Large intestine (tissue), 12 donors: Measurements from ENCODE around the gene RAB9A. TPM values are rescaled to one million over a fixed set of nuclear protein-coding genes. Genes with fewer than 3 reads are reported as not detected.
A peak's percentile ranks its signal among the peaks of the same experiment; 100 is the strongest.
"Not testable (repeated sequence)": the region's sequence is repeated elsewhere in the genome, so short reads cannot be mapped to it uniquely, and the experiment has no call there.

ENCODE experiments used
- DNase-seq, 2 donors: peaks; one replicate each; pipeline versions ENCODE4 v3.0.0 to v3.0.0-alpha.2; 2013
- H3K27ac ChIP-seq: one replicate; pipeline ENCODE4 v1.5.1; 2013; ENCODE audit warnings: low read length
- H3K27me3 ChIP-seq: 2 replicates; pipeline ENCODE4 v1.6.1; 2013; ENCODE audit warnings: low read length; ENCODE audit not compliant: control insufficient read depth, insufficient read depth
- H3K36me3 ChIP-seq: 2 replicates; pipeline ENCODE4 v1.6.1; 2013; ENCODE audit warnings: low read length; ENCODE audit not compliant: control insufficient read depth, insufficient read depth
- H3K4me1 ChIP-seq: one replicate; pipeline ENCODE4 v1.6.1; 2013; ENCODE audit warnings: low read length; ENCODE audit not compliant: control insufficient read depth, insufficient read depth
- H3K4me3 ChIP-seq: one replicate; pipeline ENCODE4 v1.5.1; 2013; ENCODE audit warnings: low read length
- H3K9me3 ChIP-seq: one replicate; pipeline ENCODE4 v1.6.1; 2013; ENCODE audit warnings: mild to moderate bottlenecking, low read depth, low read length, moderate library complexity; ENCODE audit not compliant: control insufficient read depth
- WGBS: methylation state at CpG from one replicate; pipeline ENCODE4 v1.1.5; 2013; ENCODE audit warnings: low lambda C conversion rate; ENCODE audit not compliant: insufficient coverage; 5-methylcytosine and 5-hydroxymethylcytosine counted together
- long read RNA-seq, 11 donors: transcript quantifications; one replicate each; lab custom pipeline, GENCODE V29; 2026
- polyA plus RNA-seq: library from polyadenylated mRNA; unstranded; fragments of 120-200 nt; gene quantifications from one replicate; pipeline ENCODE4 v1.2.1, GENCODE V29; 2013

The RAB9A gene, protein sequence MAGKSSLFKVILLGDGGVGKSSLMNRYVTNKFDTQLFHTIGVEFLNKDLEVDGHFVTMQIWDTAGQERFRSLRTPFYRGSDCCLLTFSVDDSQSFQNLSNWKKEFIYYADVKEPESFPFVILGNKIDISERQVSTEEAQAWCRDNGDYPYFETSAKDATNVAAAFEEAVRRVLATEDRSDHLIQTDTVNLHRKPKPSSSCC
- 22.6 TPM for polyA plus RNA-seq
- long read RNA-seq, donor 1, transcript RAB9A-202 (3 exons, 2,039 nt), result major isoform, 11 of 15 reads
- long read RNA-seq, donor 1, partial matches to known transcripts, result 0 of 15 reads
- long read RNA-seq, donor 1, other reads (novel, unspliced or antisense), result 0 of 15 reads
- long read RNA-seq, donor 2, transcript RAB9A-202 (3 exons, 2,039 nt), result major isoform, 8 of 12 reads
- long read RNA-seq, donor 2, partial matches to known transcripts, result 0 of 12 reads
- long read RNA-seq, donor 2, other reads (novel, unspliced or antisense), result 0 of 12 reads
- long read RNA-seq, donor 3, transcript RAB9A-203 (2 exons, 737 nt), result minor isoform, 10 of 25 reads
- long read RNA-seq, donor 3, transcript RAB9A-202 (3 exons, 2,039 nt), result major isoform, 14 of 25 reads
- long read RNA-seq, donor 3, partial matches to known transcripts, result 0 of 25 reads
- long read RNA-seq, donor 3, other reads (novel, unspliced or antisense), result 0 of 25 reads
- long read RNA-seq, donor 4, partial matches to known transcripts, result 0 of 1 reads
- long read RNA-seq, donor 4, other reads (novel, unspliced or antisense), result 0 of 1 reads
- long read RNA-seq, donor 5, transcript RAB9A-202 (3 exons, 2,039 nt), result major isoform, 9 of 14 reads
- long read RNA-seq, donor 5, partial matches to known transcripts, result 0 of 14 reads
- long read RNA-seq, donor 5, other reads (novel, unspliced or antisense), result 0 of 14 reads
- long read RNA-seq, donor 6, transcript RAB9A-202 (3 exons, 2,039 nt), result major isoform, 8 of 17 reads
- long read RNA-seq, donor 6, transcript RAB9A-203 (2 exons, 737 nt), result major isoform, 8 of 17 reads
- long read RNA-seq, donor 6, partial matches to known transcripts, result 0 of 17 reads
- long read RNA-seq, donor 6, other reads (novel, unspliced or antisense), result 0 of 17 reads
- long read RNA-seq, donor 7, transcript RAB9A-202 (3 exons, 2,039 nt), result major isoform, 9 of 10 reads
- long read RNA-seq, donor 7, partial matches to known transcripts, result 0 of 10 reads
- long read RNA-seq, donor 7, other reads (novel, unspliced or antisense), result 0 of 10 reads
- long read RNA-seq, donor 8, transcript RAB9A-202 (3 exons, 2,039 nt), result major isoform, 14 of 21 reads
- long read RNA-seq, donor 8, transcript RAB9A-203 (2 exons, 737 nt), result minor isoform, 7 of 21 reads
- long read RNA-seq, donor 8, partial matches to known transcripts, result 0 of 21 reads
- long read RNA-seq, donor 8, other reads (novel, unspliced or antisense), result 0 of 21 reads
- long read RNA-seq, donor 9, transcript RAB9A-202 (3 exons, 2,039 nt), result major isoform, 10 of 11 reads
- long read RNA-seq, donor 9, partial matches to known transcripts, result 0 of 11 reads
- long read RNA-seq, donor 9, other reads (novel, unspliced or antisense), result 0 of 11 reads
- long read RNA-seq, donor 10, transcript RAB9A-202 (3 exons, 2,039 nt), result major isoform, 13 of 20 reads
- long read RNA-seq, donor 10, transcript RAB9A-203 (2 exons, 737 nt), result minor isoform, 7 of 20 reads
- long read RNA-seq, donor 10, partial matches to known transcripts, result 0 of 20 reads
- long read RNA-seq, donor 10, other reads (novel, unspliced or antisense), result 0 of 20 reads
- long read RNA-seq, donor 11, transcript RAB9A-202 (3 exons, 2,039 nt), result major isoform, 8 of 11 reads
- long read RNA-seq, donor 11, partial matches to known transcripts, result 0 of 11 reads
- long read RNA-seq, donor 11, other reads (novel, unspliced or antisense), result 0 of 11 reads

DNA sequence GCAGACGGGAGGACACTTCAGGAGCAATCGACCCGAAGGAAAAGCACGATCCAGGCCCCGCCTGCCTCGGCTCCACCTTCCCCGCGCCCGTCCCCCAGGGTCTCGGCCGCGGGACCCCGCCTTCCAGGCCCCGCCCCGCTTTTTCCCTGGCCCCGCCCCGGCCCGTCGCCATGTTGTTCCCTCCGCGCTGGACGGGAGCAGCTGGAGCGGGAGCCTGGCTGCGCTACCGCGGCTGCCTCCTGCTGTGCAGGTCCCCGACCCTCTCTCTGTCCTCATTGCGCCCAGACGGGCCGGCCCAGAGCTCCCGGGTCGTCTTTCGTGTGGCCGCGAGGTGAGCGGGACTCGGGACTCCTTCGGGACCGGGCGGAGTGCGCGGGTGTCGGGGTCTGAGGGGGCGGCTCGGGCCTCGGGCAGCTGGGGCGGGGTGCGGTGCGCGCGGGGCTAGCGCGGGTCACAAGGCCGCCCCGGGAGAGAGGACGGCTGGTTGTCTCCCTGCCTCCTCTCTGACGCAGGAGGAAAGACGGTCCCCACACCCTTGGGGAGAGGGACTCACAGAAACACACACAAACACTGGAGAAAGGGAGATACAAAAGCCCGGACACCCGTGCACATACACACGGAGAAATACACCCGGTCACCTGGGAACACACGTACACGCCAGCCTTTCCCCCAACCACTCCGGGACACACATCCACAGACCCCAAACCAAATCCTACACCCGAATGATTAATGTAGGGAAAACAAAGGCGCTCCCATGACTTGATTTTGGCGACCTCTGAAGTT is at the start of gene RAB9A:
Gene RAB9A (plus strand): TSS at position 171 of the 783 bp plus-strand sequence. CDS start 19,619 bp downstream, outside the sequence.
- Histone ChIP-seq H3K4me1 (peaks cover 4% of the 10 kb centered on the region), H3K27me3 (no peaks in the 10 kb centered on the region), H3K9me3 (no peaks in the 10 kb centered on the region), H3K27ac (peak within 1 kb of the TSS; percentile 92), H3K36me3 (no peaks in the 10 kb centered on the region), H3K4me3 (peak within 1 kb of the TSS; percentile 92)
- DNase-seq, result peak; percentile 69 to 81
- WGBS, result no CpG with 5 or more reads among the region's 68 CpGs

DNA sequence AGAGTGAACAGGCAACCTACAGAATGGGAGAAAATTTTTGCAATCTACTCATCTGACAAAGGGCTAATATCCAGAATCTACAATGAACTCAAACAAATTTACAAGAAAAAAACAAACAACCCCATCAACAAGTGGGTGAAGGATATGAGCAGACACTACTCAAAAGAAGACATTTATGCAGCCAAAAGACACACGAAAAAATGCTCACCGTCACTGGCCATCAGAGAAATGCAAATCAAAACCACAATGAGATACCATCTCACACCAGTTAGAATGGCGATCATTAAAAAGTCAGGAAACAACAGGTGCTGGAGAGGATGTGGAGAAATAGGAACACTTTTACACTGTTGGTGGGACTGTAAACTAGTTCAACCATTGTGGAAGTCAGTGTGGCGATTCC is 47.2 kb upstream of the RAB9A start:
- no CpG with 5 or more reads among the region's 4 CpGs for WGBS
- H3K36me3 ChIP-seq, H3K27ac ChIP-seq, H3K4me3 ChIP-seq, DNase-seq, H3K27me3 ChIP-seq, H3K4me1 ChIP-seq, H3K9me3 ChIP-seq: not testable (repeated sequence)

DNA sequence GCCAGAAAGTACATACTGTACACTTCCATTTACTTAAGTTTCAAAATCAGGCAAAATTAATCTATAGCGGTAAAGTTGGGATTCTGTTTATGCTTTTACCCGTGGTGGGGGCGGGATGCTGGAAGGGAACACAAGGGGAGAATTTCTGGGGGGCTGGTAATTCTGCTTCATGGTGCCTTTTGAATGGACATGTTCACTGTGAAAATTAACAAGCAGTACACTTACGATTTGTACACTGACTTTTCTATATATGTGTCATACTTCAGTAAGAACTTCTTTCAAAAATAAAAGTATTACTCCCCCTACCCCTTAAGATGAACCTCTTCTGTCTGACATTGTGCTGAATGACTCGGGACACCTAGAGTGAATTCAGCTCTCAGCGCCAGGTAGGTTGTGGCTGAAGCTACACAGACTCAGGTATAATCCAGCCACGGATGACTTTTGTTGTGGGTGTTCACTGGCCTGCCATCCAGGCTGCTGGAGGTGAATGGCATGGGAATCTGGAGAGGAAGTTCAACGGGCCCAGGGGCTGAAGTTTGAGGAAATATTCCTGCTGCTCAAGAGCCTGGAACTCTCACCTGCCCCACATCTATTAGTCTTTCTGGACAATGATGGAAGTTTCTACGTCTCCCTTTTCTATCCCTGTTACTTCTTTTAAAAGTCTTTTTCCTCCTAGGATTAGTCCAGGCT is 43.3 kb upstream of the RAB9A start:
- no peak for DNase-seq
- no CpG with 5 or more reads among the region's 9 CpGs for WGBS
- Histone ChIP-seq H3K4me3 (no peak overlapping the region), H3K9me3 (no peaks in the 10 kb centered on the region), H3K4me1 (peaks cover 2% of the 10 kb centered on the region), H3K27me3 (no peaks in the 10 kb centered on the region), H3K27ac (no peak overlapping the region), H3K36me3 (no peaks in the 10 kb centered on the region)

DNA sequence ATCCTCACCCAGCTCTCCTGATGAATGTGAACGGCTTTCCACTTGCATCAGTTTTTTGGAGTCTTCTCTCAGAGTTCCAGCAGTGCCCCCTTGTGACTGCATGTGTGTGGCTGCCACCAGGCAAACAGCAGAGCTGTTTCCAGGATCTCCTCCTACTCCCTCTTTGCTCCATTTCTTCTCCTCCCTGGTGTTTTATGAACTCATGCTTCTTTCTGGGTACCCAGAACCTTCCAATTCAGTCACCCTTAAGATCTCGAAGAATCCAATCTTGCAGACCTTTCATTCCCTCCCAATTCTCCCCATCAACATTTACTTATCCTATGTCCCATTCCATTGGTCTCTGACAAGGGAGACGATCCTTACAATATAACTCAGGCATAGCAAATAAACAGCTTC is 42.8 kb upstream of the RAB9A start:
- peaks cover 2% of the 10 kb centered on the region for H3K4me1 ChIP-seq
- WGBS, result no CpG with 5 or more reads among the region's 3 CpGs
- DNase-seq, result peak; percentile 25 to 35

DNA sequence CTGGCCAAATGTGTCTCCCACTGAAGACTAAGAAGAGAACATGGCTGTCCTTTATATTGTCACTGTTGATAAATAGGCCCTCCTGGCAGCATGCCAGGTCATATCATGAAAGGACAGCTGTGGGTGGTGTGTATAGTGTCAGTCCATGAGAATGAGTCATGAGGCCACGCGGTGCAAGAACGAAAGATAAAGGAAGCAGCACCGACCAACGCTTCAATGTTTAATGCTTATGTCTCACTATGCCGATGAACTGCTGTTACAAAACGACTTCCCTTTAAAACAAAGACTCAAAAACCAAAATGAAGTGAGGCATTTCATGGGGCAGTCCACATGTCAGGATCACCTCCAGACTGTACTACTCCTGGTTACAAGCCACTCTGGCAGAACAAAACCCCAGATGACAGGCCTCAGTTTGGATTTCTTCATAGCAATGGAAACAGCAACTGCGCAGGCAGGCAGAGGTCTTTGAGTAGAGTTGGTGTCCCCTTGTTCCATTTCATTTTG is 41.2 kb upstream of the RAB9A start:
- Histone ChIP-seq H3K27me3 (no peaks in the 10 kb centered on the region), H3K4me1 (peaks cover 5% of the 10 kb centered on the region), H3K27ac (peak overlapping the region; percentile 60), H3K4me3 (no peak overlapping the region), H3K36me3 (no peaks in the 10 kb centered on the region), H3K9me3 (no peaks in the 10 kb centered on the region)
- no CpG with 5 or more reads among the region's 8 CpGs for whole genome bisulfite sequencing
- peak; percentile 84 to 92 for DNase-seq

More for the DNA sequence above, 42.8 kb upstream of the RAB9A start:
- Histone ChIP-seq H3K9me3 (no peaks in the 10 kb centered on the region), H3K36me3 (no peaks in the 10 kb centered on the region), H3K27ac (no peak overlapping the region), H3K4me3 (no peak overlapping the region), H3K27me3 (no peaks in the 10 kb centered on the region)

DNA sequence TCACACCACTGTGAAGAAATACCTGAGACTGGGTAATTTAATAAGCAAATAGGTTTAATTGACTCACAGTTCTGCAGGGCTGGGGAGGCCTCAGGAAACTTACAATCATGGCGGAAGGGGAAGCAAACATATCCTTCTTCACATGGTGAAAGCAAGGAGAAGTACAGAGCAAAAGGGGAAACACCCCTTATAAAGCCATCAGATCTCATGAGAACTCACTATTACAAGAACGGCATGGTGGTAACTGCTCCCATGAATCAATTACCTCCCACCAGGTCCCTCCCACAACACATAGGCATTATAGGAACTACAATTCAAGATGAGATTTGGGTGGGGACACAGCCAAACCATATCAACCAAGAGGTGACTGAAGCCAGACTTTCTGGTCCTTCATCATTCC is 40.6 kb upstream of the RAB9A start:
- not testable (repeated sequence) for H3K27me3 ChIP-seq, DNase-seq, H3K36me3 ChIP-seq, H3K9me3 ChIP-seq, H3K4me1 ChIP-seq, H3K4me3 ChIP-seq
- whole genome bisulfite sequencing, result no CpG with 5 or more reads among the region's 2 CpGs
- H3K27ac ChIP-seq, result peak overlapping the region; percentile 60

DNA sequence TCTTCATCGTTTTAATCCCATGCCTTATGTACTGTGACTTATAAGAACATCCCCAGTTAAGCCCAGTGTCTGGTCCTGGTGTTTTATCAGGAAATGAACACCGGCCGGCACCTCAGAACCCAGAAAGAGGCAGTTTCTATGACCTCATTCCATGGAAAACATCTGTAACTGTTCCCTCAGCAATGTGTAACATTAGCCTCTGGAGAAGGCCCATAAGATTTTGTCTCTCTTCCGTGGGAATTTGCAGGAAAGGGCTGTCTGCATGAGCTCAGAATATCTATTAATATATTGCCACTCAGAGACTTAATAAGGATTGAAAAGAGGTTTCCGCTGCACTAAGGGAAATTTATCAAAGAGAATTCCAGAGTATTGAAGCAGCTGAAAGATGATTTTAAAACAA is 39.1 kb upstream of the RAB9A start:
- no peaks in the 10 kb centered on the region for H3K9me3 ChIP-seq

DNA sequence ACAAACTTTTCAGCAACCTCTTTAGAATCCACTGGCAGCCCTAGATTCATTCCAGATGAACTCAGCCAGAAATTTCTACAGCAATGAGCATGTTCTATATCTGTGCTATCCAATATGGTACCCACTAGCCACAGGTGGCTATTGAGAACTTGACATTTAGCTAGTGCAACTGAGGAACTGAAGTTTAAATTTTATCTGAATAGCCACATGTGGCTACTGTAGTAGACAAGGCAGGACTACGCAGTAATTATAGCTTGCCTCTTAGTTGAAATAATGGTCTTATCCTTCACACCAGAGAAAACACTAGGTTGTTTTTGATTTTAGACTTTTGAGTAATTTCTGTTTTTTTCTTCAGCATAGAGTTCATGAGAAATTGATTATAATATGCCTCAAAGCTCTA is 38.6 kb upstream of the RAB9A start:
- H3K36me3 ChIP-seq, result no peaks in the 10 kb centered on the region
- WGBS, result no CpG with 5 or more reads among the region's 1 CpG
- no peak overlapping the region for H3K27ac ChIP-seq

More for the DNA sequence above, 39.1 kb upstream of the RAB9A start:
- H3K36me3 ChIP-seq, result no peaks in the 10 kb centered on the region
- no peak for DNase-seq
- 60% methylated on average over 1 of the region's 5 CpGs for WGBS
- no peaks in the 10 kb centered on the region for H3K27me3 ChIP-seq
- no peak overlapping the region for H3K27ac ChIP-seq
- H3K4me3 ChIP-seq, result no peak overlapping the region
- peaks cover 5% of the 10 kb centered on the region for H3K4me1 ChIP-seq

More for the DNA sequence above, 38.6 kb upstream of the RAB9A start:
- no peak overlapping the region for H3K4me3 ChIP-seq
- no peaks in the 10 kb centered on the region for H3K9me3 ChIP-seq
- no peaks in the 10 kb centered on the region for H3K27me3 ChIP-seq
- peaks cover 5% of the 10 kb centered on the region for H3K4me1 ChIP-seq
- no peak for DNase-seq
